ENCODE data around the gene GABRB1. TPM values are rescaled to one million over a fixed set of nuclear protein-coding genes. Genes with fewer than 3 reads are reported as not detected.

GABRB1 gene
- total RNA-seq, 1 donor from 2014 or later: not detected

DNA sequence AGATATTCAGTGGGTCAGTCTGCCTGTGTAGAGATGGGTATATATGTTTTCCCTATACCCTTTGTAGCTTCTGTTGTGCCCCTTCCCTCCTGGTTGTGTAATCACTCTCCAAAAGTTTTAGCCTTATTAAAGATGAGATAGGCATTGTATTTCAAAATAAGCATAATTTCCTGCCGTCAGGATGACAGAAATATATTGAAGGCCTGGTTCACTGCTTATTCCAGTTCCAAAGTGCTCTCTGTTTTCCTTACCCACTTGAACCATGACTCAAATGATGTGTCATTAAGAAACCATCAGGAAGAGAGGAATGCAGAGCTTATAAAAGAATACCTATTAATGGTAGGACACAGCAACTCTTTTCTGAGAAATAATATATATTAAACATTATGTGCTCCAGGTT lies 178.5 kb downstream of the GABRB1 start:
- H3K9me3 ChIP-seq: no peaks in the 10 kb centered on the region
- H3K36me3 ChIP-seq: no peaks in the 10 kb centered on the region
- H3K27ac ChIP-seq: no peak overlapping the region
- no peaks in the 10 kb centered on the region for H3K27me3 ChIP-seq
- intact Hi-C loops (cut with DNase I): no loop called here
- H3K4me1 ChIP-seq: no peaks in the 10 kb centered on the region
- DNase-seq (ENCODE audit: extremely low spot score in 2 of 2): no peak
- no peak for TF ChIP-seq POLR2AphosphoS5 (IDR thresholded peaks at IDR 0.05; ENCODE audit: insufficient read depth in 1 of 2, low read depth in 1 of 2)
- TF ChIP-seq POLR2A (IDR thresholded peaks at IDR 0.05): no peak
- TF ChIP-seq, protein P1, sequence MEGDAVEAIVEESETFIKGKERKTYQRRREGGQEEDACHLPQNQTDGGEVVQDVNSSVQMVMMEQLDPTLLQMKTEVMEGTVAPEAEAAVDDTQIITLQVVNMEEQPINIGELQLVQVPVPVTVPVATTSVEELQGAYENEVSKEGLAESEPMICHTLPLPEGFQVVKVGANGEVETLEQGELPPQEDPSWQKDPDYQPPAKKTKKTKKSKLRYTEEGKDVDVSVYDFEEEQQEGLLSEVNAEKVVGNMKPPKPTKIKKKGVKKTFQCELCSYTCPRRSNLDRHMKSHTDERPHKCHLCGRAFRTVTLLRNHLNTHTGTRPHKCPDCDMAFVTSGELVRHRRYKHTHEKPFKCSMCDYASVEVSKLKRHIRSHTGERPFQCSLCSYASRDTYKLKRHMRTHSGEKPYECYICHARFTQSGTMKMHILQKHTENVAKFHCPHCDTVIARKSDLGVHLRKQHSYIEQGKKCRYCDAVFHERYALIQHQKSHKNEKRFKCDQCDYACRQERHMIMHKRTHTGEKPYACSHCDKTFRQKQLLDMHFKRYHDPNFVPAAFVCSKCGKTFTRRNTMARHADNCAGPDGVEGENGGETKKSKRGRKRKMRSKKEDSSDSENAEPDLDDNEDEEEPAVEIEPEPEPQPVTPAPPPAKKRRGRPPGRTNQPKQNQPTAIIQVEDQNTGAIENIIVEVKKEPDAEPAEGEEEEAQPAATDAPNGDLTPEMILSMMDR (IDR thresholded peaks at IDR 0.05): no peak
- H3K4me3 ChIP-seq: no peak overlapping the region

DNA sequence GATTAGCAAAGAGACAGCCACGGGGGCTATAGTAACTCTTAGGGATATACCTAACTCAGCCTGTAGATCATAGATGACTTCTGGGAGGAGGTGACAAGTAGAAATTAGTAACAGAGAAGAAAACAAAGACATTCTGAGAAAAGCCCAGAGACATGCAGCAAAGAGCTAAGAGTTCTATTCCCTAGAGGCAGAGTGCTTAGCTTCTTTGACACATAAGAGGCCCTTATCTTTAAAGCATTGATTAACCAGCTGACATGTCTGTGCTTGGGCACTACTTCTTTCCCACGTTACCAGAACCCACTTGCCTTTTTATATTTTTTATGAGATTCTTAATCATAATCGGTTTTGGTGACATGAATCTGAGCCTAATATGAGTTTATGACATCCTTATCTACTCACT lies 179.5 kb downstream of the GABRB1 start:
- intact Hi-C loops (cut with DNase I): no loop called here
- no peak for DNase-seq (ENCODE audit: extremely low spot score in 2 of 2)
- H3K36me3 ChIP-seq: no peaks in the 10 kb centered on the region
- H3K4me3 ChIP-seq: no peak overlapping the region
- H3K9me3 ChIP-seq: no peaks in the 10 kb centered on the region
- H3K4me1 ChIP-seq: no peaks in the 10 kb centered on the region
- no peaks in the 10 kb centered on the region for H3K27me3 ChIP-seq
- H3K27ac ChIP-seq: no peak overlapping the region
- TF ChIP-seq POLR2AphosphoS5 (IDR thresholded peaks at IDR 0.05; ENCODE audit: insufficient read depth in 1 of 2, low read depth in 1 of 2) (no peak), POLR2A (IDR thresholded peaks at IDR 0.05) (no peak)
- TF ChIP-seq, protein P1 (IDR thresholded peaks at IDR 0.05): no peak

DNA sequence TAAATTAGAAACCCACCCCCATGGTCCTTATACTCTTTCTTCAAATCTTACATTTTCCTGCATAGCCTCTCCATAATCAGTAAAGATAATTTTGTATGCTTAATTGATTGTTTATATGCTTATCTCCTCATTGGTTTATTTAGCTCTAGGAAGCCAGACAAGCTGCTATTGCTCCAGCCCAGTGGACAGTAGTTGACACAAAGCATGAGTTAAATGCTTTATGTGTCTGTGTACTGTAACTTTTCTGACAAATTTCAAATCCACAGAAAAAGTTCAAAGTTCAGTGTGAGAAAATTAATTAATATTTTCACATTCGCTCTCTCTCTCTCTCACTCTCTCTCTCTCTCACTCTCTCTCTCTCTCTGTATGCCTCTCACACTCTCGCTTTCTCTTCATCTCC lies 181.7 kb downstream of the GABRB1 start:
- Histone ChIP-seq H3K36me3 (no peaks in the 10 kb centered on the region), H3K27me3 (no peaks in the 10 kb centered on the region), H3K4me1 (no peaks in the 10 kb centered on the region), H3K4me3 (no peak overlapping the region), H3K9me3 (no peaks in the 10 kb centered on the region), H3K27ac (no peak overlapping the region)
- intact Hi-C loops (cut with DNase I): no loop called here
- no peak for TF ChIP-seq POLR2AphosphoS5 (IDR thresholded peaks at IDR 0.05; ENCODE audit: insufficient read depth in 1 of 2, low read depth in 1 of 2)
- no peak for TF ChIP-seq POLR2A (IDR thresholded peaks at IDR 0.05)
- TF ChIP-seq, protein P1 (IDR thresholded peaks at IDR 0.05): no peak
- DNase-seq (ENCODE audit: extremely low spot score in 2 of 2): no peak

DNA sequence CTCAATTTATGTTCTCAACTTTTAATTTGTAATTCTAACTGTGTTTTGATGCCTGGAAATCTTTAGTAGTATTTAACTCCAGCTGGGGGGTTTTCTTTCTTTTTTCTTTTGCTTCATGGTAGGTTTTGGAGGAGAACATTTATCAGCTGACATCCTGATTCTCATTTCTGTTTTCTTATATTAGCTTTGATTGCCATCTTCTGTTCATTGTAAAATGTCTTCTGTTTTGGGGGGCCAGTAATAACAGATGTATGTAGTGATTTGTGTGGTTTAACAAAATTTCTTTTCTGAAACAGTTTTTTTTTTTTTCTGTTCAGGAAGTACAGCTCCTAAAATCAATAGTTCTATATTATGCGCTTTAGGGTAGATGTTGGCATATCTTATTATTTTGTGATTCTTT lies 182.2 kb downstream of the GABRB1 start:
- H3K36me3 ChIP-seq: no peaks in the 10 kb centered on the region
- DNase-seq (ENCODE audit: extremely low spot score in 2 of 2): no peak
- intact Hi-C loops (cut with DNase I): no loop called here
- TF ChIP-seq POLR2AphosphoS5 (IDR thresholded peaks at IDR 0.05; ENCODE audit: insufficient read depth in 1 of 2, low read depth in 1 of 2) (no peak), POLR2A (IDR thresholded peaks at IDR 0.05) (no peak)
- TF ChIP-seq, protein P1 (IDR thresholded peaks at IDR 0.05): no peak
- H3K4me1 ChIP-seq: no peaks in the 10 kb centered on the region
- no peaks in the 10 kb centered on the region for H3K27me3 ChIP-seq
- H3K27ac ChIP-seq: no peak overlapping the region
- no peaks in the 10 kb centered on the region for H3K9me3 ChIP-seq
- H3K4me3 ChIP-seq: no peak overlapping the region

DNA sequence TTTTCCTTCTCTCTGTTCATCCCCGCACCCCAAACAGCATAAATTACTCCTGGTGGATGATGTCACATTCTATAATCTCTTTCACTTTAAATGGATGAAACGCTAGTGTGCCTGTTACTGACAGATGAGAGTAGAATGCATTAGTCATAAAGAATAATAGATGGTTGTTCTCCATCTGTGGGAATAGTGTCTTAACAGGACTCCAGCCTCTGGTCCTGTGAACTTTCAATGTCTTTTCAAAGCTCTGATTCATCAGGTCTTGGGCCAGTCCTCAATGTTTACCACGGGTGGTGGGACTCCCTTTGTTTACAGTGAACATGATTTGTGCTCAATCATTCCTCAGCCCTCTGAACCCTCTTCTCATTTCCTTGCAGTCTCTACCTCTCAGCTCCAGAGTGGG lies 182.6 kb downstream of the GABRB1 start:
- no peak for DNase-seq (ENCODE audit: extremely low spot score in 2 of 2)
- Histone ChIP-seq H3K36me3 (no peaks in the 10 kb centered on the region), H3K9me3 (no peaks in the 10 kb centered on the region), H3K4me3 (no peak overlapping the region), H3K4me1 (no peaks in the 10 kb centered on the region), H3K27me3 (no peaks in the 10 kb centered on the region), H3K27ac (no peak overlapping the region)
- TF ChIP-seq, protein P1 (IDR thresholded peaks at IDR 0.05): no peak
- TF ChIP-seq POLR2AphosphoS5 (IDR thresholded peaks at IDR 0.05; ENCODE audit: insufficient read depth in 1 of 2, low read depth in 1 of 2): no peak
- intact Hi-C loops (cut with DNase I): no loop called here

All from vagina (tissue), 2 donors.